ENCODE data around the gene DIPK1A. TPM values are rescaled to one million over a fixed set of nuclear protein-coding genes. Genes with fewer than 3 reads are reported as not detected.
"Not testable (repeated sequence)": the region's sequence is repeated elsewhere in the genome, so short reads cannot be mapped to it uniquely, and the experiment has no call there.

DIPK1A gene
- total RNA-seq, 1 experiment from 2014 or later: 4.8 TPM

GRCh38 chr1:92972409-92973129, 11.3 kb upstream of the DIPK1A start (continued):
- TF ChIP-seq JAZF1 (CRISPR knock-in tag; IDR thresholded peaks at IDR 0.05) (no peak), SMAD4 (CRISPR knock-in tag; IDR thresholded peaks at IDR 0.05) (no peak), SMAD3 (CRISPR knock-in tag; IDR thresholded peaks at IDR 0.05; ENCODE audit: borderline replicate concordance) (no peak), NFE2L1 (CRISPR knock-in tag; IDR thresholded peaks at IDR 0.05) (no peak), EMX1 (CRISPR knock-in tag; IDR thresholded peaks at IDR 0.05) (no peak), ZNF219 (CRISPR knock-in tag; IDR thresholded peaks at IDR 0.05; ENCODE audit: borderline replicate concordance) (no peak), MLX (CRISPR knock-in tag; IDR thresholded peaks at IDR 0.05) (no peak)
- TF ChIP-seq, protein P1, sequence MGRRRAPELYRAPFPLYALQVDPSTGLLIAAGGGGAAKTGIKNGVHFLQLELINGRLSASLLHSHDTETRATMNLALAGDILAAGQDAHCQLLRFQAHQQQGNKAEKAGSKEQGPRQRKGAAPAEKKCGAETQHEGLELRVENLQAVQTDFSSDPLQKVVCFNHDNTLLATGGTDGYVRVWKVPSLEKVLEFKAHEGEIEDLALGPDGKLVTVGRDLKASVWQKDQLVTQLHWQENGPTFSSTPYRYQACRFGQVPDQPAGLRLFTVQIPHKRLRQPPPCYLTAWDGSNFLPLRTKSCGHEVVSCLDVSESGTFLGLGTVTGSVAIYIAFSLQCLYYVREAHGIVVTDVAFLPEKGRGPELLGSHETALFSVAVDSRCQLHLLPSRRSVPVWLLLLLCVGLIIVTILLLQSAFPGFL (CRISPR knock-in tag; IDR thresholded peaks at IDR 0.05; ENCODE audit: borderline replicate concordance): no peak
- TF ChIP-seq, protein P2, sequence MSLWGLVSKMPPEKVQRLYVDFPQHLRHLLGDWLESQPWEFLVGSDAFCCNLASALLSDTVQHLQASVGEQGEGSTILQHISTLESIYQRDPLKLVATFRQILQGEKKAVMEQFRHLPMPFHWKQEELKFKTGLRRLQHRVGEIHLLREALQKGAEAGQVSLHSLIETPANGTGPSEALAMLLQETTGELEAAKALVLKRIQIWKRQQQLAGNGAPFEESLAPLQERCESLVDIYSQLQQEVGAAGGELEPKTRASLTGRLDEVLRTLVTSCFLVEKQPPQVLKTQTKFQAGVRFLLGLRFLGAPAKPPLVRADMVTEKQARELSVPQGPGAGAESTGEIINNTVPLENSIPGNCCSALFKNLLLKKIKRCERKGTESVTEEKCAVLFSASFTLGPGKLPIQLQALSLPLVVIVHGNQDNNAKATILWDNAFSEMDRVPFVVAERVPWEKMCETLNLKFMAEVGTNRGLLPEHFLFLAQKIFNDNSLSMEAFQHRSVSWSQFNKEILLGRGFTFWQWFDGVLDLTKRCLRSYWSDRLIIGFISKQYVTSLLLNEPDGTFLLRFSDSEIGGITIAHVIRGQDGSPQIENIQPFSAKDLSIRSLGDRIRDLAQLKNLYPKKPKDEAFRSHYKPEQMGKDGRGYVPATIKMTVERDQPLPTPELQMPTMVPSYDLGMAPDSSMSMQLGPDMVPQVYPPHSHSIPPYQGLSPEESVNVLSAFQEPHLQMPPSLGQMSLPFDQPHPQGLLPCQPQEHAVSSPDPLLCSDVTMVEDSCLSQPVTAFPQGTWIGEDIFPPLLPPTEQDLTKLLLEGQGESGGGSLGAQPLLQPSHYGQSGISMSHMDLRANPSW (CRISPR knock-in tag; conservative IDR thresholded peaks at IDR 0.05; ENCODE audit: low read depth): no peak
- TF ChIP-seq, protein P3, sequence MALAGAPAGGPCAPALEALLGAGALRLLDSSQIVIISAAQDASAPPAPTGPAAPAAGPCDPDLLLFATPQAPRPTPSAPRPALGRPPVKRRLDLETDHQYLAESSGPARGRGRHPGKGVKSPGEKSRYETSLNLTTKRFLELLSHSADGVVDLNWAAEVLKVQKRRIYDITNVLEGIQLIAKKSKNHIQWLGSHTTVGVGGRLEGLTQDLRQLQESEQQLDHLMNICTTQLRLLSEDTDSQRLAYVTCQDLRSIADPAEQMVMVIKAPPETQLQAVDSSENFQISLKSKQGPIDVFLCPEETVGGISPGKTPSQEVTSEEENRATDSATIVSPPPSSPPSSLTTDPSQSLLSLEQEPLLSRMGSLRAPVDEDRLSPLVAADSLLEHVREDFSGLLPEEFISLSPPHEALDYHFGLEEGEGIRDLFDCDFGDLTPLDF (CRISPR knock-in tag; IDR thresholded peaks at IDR 0.05): no peak

DNA sequence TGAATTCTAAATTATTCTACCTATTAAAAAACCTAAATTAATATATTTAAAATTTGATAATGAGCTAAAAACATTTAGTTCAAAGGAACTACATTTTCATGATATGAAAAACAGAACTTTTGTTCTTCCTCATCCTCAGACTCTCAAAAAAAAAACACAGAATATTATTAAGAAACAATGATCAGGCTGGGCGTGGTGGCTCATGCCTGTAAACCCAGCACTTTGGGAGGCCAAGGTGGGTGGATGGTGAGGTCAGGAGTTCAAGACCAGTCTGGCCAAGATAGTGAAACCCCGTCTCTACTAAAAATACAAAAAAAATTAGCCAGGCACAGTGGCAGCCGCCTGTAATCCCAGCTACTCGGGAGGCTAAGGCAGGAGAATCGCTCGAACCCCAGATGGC, 10.7 kb upstream of the DIPK1A start:
- peaks cover 50% of the 10 kb centered on the region for H3K27me3 Mint-ChIP-seq (ENCODE audit: low read depth)
- H3K4me3 Mint-ChIP-seq; ATAC-seq; POLR2A ChIA-PET; H3K9me3 Mint-ChIP-seq; H3K27ac Mint-ChIP-seq; DNase-seq (ENCODE audit: low spot score); H3K36me3 Mint-ChIP-seq: not testable (repeated sequence)
- H3K4me1 Mint-ChIP-seq: peaks cover 24% of the 10 kb centered on the region
- CTCF ChIA-PET: interaction anchor here (0.7 kb wide), 1 partner anchor 42 kb away, joined by 3 read pairs; no protein-coding TSS in a partner anchor

GRCh38 chr1:92970990-92971689, 9.9 kb upstream of the DIPK1A start:
- no peaks in the 10 kb centered on the region for H3K9me3 Mint-ChIP-seq
- no peak for ATAC-seq
- H3K27ac Mint-ChIP-seq: no peak overlapping the region
- CTCF ChIA-PET: interaction anchor here (0.9 to 3.6 kb wide), 2 partner anchors 9 to 23 kb away, joined by 3 to 16 read pairs; no protein-coding TSS in a partner anchor
- TF ChIP-seq ZNF317 (CRISPR knock-in tag; IDR thresholded peaks at IDR 0.05; ENCODE audit: borderline replicate concordance, low read depth) (no peak), NFYB (CRISPR knock-in tag; conservative IDR thresholded peaks at IDR 0.05; ENCODE audit: low read depth) (no peak), GRHL2 (CRISPR knock-in tag; IDR thresholded peaks at IDR 0.05; ENCODE audit: insufficient replicate concordance, severe bottlenecking) (no peak), IRF2 (CRISPR knock-in tag; IDR thresholded peaks at IDR 0.05; ENCODE audit: borderline replicate concordance, low read depth) (no peak), ZNF671 (CRISPR knock-in tag; IDR thresholded peaks at IDR 0.05) (no peak), ELF4 (CRISPR knock-in tag; IDR thresholded peaks at IDR 0.05; ENCODE audit: low read depth) (no peak), FOXK1 (CRISPR knock-in tag; IDR thresholded peaks at IDR 0.05) (no peak), NFE2L1 (CRISPR knock-in tag; IDR thresholded peaks at IDR 0.05) (no peak), MXD4 (CRISPR knock-in tag; IDR thresholded peaks at IDR 0.05; ENCODE audit: borderline replicate concordance) (no peak)
- TF ChIP-seq, protein P4, sequence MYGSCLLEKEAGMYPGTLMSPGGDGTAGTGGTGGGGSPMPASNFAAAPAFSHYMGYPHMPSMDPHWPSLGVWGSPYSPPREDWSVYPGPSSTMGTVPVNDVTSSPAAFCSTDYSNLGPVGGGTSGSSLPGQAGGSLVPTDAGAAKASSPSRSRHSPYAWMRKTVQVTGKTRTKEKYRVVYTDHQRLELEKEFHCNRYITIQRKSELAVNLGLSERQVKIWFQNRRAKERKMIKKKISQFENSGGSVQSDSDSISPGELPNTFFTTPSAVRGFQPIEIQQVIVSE (CRISPR knock-in tag; IDR thresholded peaks at IDR 0.05; ENCODE audit: borderline replicate concordance): no peak
- POLR2A ChIA-PET: no interaction called here
- no peak for DNase-seq (ENCODE audit: low spot score)
- no peaks in the 10 kb centered on the region for H3K36me3 Mint-ChIP-seq
- peaks cover 50% of the 10 kb centered on the region for H3K27me3 Mint-ChIP-seq (ENCODE audit: low read depth)
- peaks cover 24% of the 10 kb centered on the region for H3K4me1 Mint-ChIP-seq
- H3K4me3 Mint-ChIP-seq: no peak overlapping the region
